ENCODE results near the gene ZSWIM5. TPM values are rescaled to one million over a fixed set of nuclear protein-coding genes. Genes with fewer than 3 reads are reported as not detected.

Gene ZSWIM5
- total and polyA plus RNA-seq, 9 of the 15 experiments (the other 6 are each of a cell fraction or from before 2014, with no cell fraction given), result under 0.01 to 0.07 (median 0.03) TPM; not detected in 3

GRCh38 chr1:45043094-45043493 lies 163.3 kb downstream of the ZSWIM5 start (continued):
- TF ChIP-seq ILK (tag; IDR thresholded peaks at IDR 0.05; ENCODE audit: borderline replicate concordance, low read depth), result no peak
- TF ChIP-seq, protein P1, sequence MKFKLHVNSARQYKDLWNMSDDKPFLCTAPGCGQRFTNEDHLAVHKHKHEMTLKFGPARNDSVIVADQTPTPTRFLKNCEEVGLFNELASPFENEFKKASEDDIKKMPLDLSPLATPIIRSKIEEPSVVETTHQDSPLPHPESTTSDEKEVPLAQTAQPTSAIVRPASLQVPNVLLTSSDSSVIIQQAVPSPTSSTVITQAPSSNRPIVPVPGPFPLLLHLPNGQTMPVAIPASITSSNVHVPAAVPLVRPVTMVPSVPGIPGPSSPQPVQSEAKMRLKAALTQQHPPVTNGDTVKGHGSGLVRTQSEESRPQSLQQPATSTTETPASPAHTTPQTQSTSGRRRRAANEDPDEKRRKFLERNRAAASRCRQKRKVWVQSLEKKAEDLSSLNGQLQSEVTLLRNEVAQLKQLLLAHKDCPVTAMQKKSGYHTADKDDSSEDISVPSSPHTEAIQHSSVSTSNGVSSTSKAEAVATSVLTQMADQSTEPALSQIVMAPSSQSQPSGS (CRISPR knock-in tag; IDR thresholded peaks at IDR 0.05), result no peak
- TF ChIP-seq NKRF (IDR thresholded peaks at IDR 0.05; ENCODE audit: borderline replicate concordance), result no peak
- TF ChIP-seq SPI1 (IDR thresholded peaks at IDR 0.05; ENCODE audit: borderline replicate concordance, low read depth, low read length), result no peak

GRCh38 chr1:45040297-45040696 lies 166.1 kb downstream of the ZSWIM5 start:
- H3K36me3 ChIP-seq (ENCODE audit: control insufficient read depth, insufficient read depth, low read length), result no peaks in the 10 kb centered on the region
- H3K79me2 ChIP-seq (ENCODE audit: control insufficient read depth, insufficient read depth, low read length), result no peaks in the 10 kb centered on the region
- no peak overlapping the region for H3K4me2 ChIP-seq (ENCODE audit: insufficient read depth, low read length)
- H3K27me3 ChIP-seq (ENCODE audit: control insufficient read depth in 2 of 2, insufficient read depth in 2 of 2, low read length in 2 of 2), result no peaks in the 10 kb centered on the region
- POLR2A ChIA-PET, result interaction anchor here (0.6 to 1.2 kb wide), 3 partner anchors 10 to 504 kb away, joined by 3 to 4 read pairs (median 3); no protein-coding TSS in a partner anchor
- no peak overlapping the region for H2AFZ ChIP-seq (ENCODE audit: low read depth, low read length)
- in situ Hi-C loops (cut with MboI) (no loop called here), intact Hi-C loops (cut with micrococcal nuclease) (no loop called here)
- H3K9ac ChIP-seq (ENCODE audit: insufficient read depth in 1 of 2, low read depth in 2 of 2, low read length in 2 of 2), result no peak overlapping the region
- no peaks in the 10 kb centered on the region for H3K9me1 ChIP-seq (ENCODE audit: control insufficient read depth, insufficient read depth, low read length)
- no TSS peak for BruUV-seq (replicated peaks)
- 0 out of 2 replicates have a peak, but pooled peaks cover 4% of the 10 kb centered on the region for H4K20me1 ChIP-seq (replicated peaks; ENCODE audit: control insufficient read depth, insufficient read depth, low read length)
- H3K4me1 ChIP-seq (replicated peaks in 1 of 2; ENCODE audit: control insufficient read depth in 2 of 2, insufficient read depth in 2 of 2, low read length in 2 of 2), result peaks cover 32 to 34% of the 10 kb centered on the region in 2 experiments
- WGBS (ENCODE audit: insufficient coverage, low coverage, missing lambda C conversion rate), result 30% methylated on average over 5 of the region's 5 CpGs
- DNase-seq (ENCODE audit: extremely low read depth in 1 of 4, low spot score in 3 of 4), result peak in 1 of 4 experiments; percentile 37
- H3K4me3 ChIP-seq, result no peak overlapping the region
- ATAC-seq, result no peak
- FAIRE-seq, result no peak
- no peaks in the 10 kb centered on the region for H3K9me3 ChIP-seq (replicated peaks; ENCODE audit: control insufficient read depth, insufficient read depth, low read depth, low read length)
- CTCF ChIA-PET (ENCODE audit: low intra/inter-chr PET ratio), result no interaction called here
- H3K27ac ChIP-seq (ENCODE audit: extremely low read depth, low read depth, low read length), result no peak overlapping the region
- TF ChIP-seq RFX1 (IDR thresholded peaks at IDR 0.05), result peak; percentile 59
- no peak for TF ChIP-seq XRCC5 (IDR thresholded peaks at IDR 0.05; ENCODE audit: low read depth, low read length)
- no peak for TF ChIP-seq SNIP1 (IDR thresholded peaks at IDR 0.05; ENCODE audit: low read depth)
- TF ChIP-seq, protein P2, sequence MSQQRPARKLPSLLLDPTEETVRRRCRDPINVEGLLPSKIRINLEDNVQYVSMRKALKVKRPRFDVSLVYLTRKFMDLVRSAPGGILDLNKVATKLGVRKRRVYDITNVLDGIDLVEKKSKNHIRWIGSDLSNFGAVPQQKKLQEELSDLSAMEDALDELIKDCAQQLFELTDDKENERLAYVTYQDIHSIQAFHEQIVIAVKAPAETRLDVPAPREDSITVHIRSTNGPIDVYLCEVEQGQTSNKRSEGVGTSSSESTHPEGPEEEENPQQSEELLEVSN (IDR thresholded peaks at IDR 0.05; ENCODE audit: borderline replicate concordance in 1 of 2, extremely low read depth in 1 of 2, insufficient read depth in 1 of 2, insufficient read length in 1 of 2, low read depth in 1 of 2, low read length in 1 of 2, poor library complexity in 1 of 2, severe bottlenecking in 1 of 2), result peak in 1 of 2 experiments; percentile 55
